HG03139 (cell line): ENCODE measurements around the gene CREBZF.
"Not testable (repeated sequence)": the region's sequence is repeated elsewhere in the genome, so short reads cannot be mapped to it uniquely, and the experiment has no call there.

ENCODE experiments used
- ATAC-seq: cut with Tn5 transposase; IDR thresholded peaks from one replicate; pipeline ENCODE4 v1.9.1; 2021; ENCODE audit not compliant: unreplicated experiment

Gene CREBZF

DNA sequence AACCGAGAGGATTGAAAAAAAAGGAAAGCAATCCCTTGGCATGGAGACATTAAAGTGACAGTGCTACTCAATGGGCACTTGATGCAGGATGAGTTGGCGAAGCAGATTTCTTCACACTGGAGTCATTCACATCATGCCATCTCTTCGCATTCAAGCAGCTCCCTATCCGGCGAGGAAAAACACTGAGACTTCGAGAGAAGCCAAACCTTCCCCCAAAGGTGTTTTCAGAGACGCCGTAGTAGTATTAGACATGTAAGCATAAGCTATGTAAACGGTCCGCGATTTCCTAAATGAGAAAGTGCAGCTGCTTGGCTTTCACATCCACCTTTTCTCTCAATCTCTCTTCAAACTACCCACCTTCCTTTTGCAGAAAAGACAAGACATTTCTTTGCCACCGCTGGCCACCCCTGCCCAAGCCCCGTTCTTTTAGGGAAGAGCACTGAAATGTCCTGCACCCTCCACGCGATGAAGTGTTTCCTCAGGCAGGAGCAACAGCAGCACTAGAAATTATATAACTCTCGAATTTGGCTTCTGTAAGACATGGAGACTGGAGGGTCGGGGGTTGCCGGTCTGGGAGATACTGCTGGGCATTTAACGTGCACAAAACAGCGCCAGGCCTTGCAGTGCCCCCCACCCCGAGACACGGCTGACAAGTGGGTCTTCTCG, 37.5 kb downstream of the CREBZF start, which contains the start of gene DLG2:
Gene DLG2, minus strand, starts transcription at position 13 of the 666 bp plus-strand sequence.
- ATAC-seq: no peak

DNA sequence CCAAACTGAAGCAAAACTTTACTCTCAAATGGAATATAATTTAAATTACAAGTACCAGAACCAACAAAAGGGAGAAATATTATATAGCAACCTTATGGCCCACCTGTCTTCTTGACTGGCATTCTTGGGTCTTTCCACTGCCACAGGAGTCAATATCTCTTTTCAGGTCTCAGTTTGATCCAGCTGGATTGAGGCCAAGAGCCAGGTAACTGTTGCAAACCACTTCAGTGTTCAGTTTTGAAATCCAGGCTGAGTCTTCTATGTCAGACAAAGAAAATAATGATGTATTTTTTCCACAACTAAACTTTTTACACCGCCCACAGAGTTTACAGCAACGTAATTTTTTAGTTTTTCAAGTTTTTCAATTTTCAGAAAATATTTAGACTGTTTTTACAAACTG, 38.4 kb downstream of the CREBZF start:
- no peak for ATAC-seq

DNA sequence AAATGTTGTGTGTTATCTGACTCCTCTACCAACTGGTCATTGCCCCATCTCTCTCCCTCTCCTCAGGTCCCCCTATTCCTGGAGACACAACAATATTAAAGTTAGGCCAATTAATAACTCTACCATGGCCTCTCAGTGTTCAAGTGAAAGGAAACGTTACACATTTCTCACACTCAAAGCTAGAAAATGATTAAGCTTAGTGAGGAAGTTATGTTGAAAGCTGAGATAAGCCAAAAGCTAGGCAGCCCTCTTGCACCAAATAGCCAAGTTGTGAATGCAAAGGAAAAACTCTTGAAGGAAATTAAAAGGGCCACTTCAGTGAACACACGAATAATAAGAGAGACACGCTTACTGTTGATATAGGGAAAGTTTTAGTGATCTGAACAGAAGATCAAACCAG, 44.7 kb downstream of the CREBZF start:
- no peak for ATAC-seq

DNA sequence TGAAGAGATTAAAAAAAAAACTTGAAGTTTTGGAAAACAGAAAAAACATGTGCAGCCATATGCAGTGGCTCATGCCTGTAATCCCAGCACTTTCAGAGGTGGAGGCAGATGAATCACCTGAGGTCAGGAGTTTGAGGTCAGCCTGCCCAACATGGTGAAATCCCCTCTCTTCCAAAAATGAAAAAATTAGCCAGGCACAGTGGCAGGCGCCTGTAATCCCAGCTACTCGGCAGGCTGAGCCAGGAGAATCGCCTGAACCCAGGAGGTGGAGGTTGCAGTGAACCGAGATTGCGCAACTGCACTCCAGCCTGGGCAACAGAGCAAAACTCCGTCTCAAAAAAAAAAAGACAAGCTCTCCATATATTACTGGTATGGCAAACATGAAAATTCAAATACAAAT, 45.4 kb downstream of the CREBZF start:
- ATAC-seq: no peak

DNA sequence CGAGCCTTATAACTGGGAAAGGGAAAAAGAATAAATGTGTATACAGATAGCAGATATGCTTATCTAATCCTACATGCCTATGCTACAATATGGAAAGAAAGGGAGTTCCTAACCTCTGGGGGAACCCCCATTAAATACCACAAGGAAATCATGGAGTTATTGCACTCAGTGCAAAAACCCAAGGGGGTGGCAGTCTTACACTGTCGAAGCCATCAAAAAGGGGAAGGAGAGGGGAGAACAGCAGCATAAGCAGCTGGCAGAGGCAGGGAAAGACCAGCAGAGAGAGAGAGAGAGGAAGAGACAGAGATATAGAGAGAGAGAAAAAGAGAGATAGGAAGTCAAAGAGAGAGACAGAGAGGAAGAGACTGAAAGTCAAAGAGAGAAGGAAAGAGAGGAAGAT, 53.3 kb downstream of the CREBZF start:
- not testable (repeated sequence) for ATAC-seq
